ENCODE data around the gene C19orf25.

C19orf25 gene

DNA sequence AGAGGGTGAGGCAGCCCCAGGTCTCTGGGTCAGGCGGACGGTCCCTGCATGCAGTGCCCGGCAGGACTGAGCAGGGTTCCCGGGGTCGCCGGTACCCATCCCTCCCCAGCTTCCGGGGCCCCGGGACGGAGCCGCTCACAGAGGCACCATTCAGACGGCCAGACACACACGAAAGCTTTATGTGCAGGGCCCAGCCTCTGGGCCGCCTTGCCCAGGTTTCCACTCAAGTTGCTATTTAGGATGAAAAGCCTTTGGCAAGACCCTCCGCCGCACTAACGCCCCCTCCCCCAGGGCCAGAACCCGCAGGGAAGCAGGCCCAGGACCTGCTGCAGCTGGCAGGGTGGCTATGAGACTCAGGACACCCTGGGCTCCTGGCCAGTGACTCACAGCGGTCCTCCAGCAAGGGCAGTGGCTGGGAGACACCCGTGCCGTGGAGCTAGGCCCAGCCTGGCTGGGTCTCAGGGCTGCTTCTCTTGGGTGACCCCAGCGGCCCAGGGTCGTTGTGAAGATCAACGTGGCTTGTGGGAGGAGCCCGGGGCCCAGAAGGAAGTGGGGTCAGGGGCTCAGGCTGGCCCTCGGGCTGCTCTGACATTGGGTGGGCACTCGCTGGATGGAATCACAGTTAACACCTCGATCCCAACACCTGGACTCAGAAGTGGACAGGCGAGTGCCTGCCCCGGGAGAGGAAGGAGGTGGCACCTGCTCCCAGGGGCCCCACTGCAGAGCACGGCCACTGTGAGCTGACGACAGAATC, 4.8 kb downstream of the C19orf25 start (continued):
- TF ChIP-seq, protein P1, sequence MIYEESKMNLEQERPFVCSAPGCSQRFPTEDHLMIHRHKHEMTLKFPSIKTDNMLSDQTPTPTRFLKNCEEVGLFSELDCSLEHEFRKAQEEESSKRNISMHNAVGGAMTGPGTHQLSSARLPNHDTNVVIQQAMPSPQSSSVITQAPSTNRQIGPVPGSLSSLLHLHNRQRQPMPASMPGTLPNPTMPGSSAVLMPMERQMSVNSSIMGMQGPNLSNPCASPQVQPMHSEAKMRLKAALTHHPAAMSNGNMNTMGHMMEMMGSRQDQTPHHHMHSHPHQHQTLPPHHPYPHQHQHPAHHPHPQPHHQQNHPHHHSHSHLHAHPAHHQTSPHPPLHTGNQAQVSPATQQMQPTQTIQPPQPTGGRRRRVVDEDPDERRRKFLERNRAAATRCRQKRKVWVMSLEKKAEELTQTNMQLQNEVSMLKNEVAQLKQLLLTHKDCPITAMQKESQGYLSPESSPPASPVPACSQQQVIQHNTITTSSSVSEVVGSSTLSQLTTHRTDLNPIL (CRISPR knock-in tag; IDR thresholded peaks at IDR 0.05; ENCODE audit: low read depth), result no peak

- no peak; the same call in 2 of the 3 replicates for ATAC-seq
- TF ChIP-seq ZFP30 (CRISPR knock-in tag; IDR thresholded peaks at IDR 0.05) (no peak), ARNTL (CRISPR knock-in tag; IDR thresholded peaks at IDR 0.05; ENCODE audit: borderline replicate concordance, low read depth) (no peak), SNAI2 (CRISPR knock-in tag; IDR thresholded peaks at IDR 0.05) (no peak), TCF4 (CRISPR knock-in tag; IDR thresholded peaks at IDR 0.05; ENCODE audit: borderline replicate concordance) (no peak), PATZ1 (CRISPR knock-in tag; IDR thresholded peaks at IDR 0.05; ENCODE audit: borderline replicate concordance) (no peak), TOX (CRISPR knock-in tag; IDR thresholded peaks at IDR 0.05; ENCODE audit: borderline replicate concordance) (no peak), TSHZ2 (CRISPR knock-in tag; IDR thresholded peaks at IDR 0.05) (no peak)
- TF ChIP-seq, protein P2, sequence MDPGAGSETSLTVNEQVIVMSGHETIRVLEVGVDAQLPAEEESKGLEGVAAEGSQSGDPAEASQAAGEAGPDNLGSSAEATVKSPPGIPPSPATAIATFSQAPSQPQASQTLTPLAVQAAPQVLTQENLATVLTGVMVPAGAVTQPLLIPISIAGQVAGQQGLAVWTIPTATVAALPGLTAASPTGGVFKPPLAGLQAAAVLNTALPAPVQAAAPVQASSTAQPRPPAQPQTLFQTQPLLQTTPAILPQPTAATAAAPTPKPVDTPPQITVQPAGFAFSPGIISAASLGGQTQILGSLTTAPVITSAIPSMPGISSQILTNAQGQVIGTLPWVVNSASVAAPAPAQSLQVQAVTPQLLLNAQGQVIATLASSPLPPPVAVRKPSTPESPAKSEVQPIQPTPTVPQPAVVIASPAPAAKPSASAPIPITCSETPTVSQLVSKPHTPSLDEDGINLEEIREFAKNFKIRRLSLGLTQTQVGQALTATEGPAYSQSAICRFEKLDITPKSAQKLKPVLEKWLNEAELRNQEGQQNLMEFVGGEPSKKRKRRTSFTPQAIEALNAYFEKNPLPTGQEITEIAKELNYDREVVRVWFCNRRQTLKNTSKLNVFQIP (CRISPR knock-in tag; IDR thresholded peaks at IDR 0.05; ENCODE audit: borderline replicate concordance, low read depth), result no peak
- TF ChIP-seq, protein P3, sequence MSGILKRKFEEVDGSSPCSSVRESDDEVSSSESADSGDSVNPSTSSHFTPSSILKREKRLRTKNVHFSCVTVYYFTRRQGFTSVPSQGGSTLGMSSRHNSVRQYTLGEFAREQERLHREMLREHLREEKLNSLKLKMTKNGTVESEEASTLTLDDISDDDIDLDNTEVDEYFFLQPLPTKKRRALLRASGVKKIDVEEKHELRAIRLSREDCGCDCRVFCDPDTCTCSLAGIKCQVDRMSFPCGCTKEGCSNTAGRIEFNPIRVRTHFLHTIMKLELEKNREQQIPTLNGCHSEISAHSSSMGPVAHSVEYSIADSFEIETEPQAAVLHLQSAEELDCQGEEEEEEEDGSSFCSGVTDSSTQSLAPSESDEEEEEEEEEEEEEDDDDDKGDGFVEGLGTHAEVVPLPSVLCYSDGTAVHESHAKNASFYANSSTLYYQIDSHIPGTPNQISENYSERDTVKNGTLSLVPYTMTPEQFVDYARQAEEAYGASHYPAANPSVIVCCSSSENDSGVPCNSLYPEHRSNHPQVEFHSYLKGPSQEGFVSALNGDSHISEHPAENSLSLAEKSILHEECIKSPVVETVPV (CRISPR knock-in tag; IDR thresholded peaks at IDR 0.05), result no peak
- TF ChIP-seq, protein P1 (CRISPR knock-in tag; IDR thresholded peaks at IDR 0.05; ENCODE audit: low read depth), result no peak
These were observed 5.7 kb downstream of the C19orf25 start for GRCh38 chr19:1473085-1473851.

- ATAC-seq, result no peak; the same call in 1 of the 3 replicates
- no peak for TF ChIP-seq ZFP30 (CRISPR knock-in tag; IDR thresholded peaks at IDR 0.05)
- no peak for TF ChIP-seq PPARA (CRISPR knock-in tag; IDR thresholded peaks at IDR 0.05; ENCODE audit: borderline replicate concordance)
- TF ChIP-seq ZNF565 (CRISPR knock-in tag; conservative IDR thresholded peaks at IDR 0.05; ENCODE audit: low read depth), result no peak
- TF ChIP-seq, protein P3 (CRISPR knock-in tag; IDR thresholded peaks at IDR 0.05), result no peak
- TF ChIP-seq TCF4 (CRISPR knock-in tag; IDR thresholded peaks at IDR 0.05; ENCODE audit: borderline replicate concordance), result no peak
- no peak for TF ChIP-seq ZNF8 (CRISPR knock-in tag; IDR thresholded peaks at IDR 0.05)
- no peak for TF ChIP-seq CSDC2 (CRISPR knock-in tag; IDR thresholded peaks at IDR 0.05)
- TF ChIP-seq, protein P2 (CRISPR knock-in tag; IDR thresholded peaks at IDR 0.05; ENCODE audit: borderline replicate concordance, low read depth), result no peak
- TF ChIP-seq SNAI2 (CRISPR knock-in tag; IDR thresholded peaks at IDR 0.05), result no peak
- no peak for TF ChIP-seq TOX (CRISPR knock-in tag; IDR thresholded peaks at IDR 0.05; ENCODE audit: borderline replicate concordance)
These were observed 6.6 kb downstream of the C19orf25 start for GRCh38 chr19:1472231-1473084.

Measured in SK-N-SH treated with all-trans-retinoic acid at 6 μM for 48 hours (cell line).